ENCODE measurements around the gene AMH.

Gene AMH

DNA sequence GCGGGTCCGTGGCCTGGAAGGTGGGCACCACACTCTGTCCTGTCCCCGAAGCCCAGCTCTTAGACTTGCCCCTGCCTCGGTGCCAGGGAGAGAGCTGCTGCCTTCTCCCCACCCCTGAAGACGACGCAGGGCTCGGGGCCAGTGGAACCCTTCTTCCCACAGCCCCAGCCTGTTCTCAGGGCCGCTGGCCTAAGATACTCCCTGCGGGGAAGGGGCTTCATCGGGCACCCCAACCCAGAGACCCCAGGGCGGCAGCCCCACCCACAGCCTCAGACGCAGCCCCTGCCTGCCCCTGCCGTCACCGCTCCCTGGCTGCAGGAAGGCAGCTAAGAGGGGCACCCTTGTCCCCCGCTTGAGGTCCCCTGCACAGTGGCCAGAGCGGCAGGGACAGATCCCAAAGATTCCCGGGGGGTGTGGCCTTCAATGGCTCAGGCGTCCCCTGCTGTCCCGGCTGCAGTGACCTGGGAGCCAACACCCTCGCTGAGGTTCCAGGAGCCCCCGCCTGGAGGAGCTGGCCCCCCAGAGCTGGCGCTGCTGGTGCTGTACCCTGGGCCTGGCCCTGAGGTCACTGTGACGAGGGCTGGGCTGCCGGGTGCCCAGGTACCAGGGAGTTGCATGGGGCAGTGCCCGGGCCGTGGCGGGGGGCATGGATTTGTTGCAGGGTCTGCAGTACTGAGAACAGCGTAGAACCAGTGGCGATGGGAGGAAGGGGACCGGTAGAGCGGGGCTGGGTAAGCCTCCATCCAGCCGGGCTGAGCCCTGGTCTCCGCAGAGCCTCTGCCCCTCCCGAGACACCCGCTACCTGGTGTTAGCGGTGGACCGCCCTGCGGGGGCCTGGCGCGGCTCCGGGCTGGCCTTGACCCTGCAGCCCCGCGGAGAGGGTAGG, 1.0 kb downstream of the AMH start:
- no peak for DNase-seq (ENCODE audit: low spot score)

DNA sequence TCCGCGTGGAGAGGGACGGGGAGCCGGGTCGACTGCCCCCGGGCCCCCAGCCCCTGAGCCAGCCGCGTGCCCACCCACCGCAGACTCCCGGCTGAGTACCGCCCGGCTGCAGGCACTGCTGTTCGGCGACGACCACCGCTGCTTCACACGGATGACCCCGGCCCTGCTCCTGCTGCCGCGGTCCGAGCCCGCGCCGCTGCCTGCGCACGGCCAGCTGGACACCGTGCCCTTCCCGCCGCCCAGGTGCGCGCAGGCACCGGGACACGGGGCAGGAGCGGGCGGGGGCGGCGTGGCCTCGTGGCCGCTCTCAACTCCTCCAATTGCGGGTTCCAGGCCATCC, 1.6 kb downstream of the AMH start:
- no peak for DNase-seq (ENCODE audit: low spot score)

DNA sequence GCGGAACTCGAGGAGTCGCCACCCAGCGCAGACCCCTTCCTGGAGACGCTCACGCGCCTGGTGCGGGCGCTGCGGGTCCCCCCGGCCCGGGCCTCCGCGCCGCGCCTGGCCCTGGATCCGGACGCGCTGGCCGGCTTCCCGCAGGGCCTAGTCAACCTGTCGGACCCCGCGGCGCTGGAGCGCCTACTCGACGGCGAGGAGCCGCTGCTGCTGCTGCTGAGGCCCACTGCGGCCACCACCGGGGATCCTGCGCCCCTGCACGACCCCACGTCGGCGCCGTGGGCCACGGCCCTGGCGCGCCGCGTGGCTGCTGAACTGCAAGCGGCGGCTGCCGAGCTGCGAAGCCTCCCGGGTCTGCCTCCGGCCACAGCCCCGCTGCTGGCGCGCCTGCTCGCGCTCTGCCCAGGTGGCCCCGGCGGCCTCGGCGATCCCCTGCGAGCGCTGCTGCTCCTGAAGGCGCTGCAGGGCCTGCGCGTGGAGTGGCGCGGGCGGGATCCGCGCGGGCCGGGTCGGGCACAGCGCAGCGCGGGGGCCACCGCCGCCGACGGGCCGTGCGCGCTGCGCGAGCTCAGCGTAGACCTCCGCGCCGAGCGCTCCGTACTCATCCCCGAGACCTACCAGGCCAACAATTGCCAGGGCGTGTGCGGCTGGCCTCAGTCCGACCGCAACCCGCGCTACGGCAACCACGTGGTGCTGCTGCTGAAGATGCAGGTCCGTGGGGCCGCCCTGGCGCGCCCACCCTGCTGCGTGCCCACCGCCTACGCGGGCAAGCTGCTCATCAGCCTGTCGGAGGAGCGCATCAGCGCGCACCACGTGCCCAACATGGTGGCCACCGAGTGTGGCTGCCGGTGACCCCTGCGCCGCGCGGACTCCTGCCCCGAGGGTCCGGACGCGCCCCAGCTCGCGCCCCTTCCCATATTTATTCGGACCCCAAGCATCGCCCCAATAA, 2.3 kb downstream of the AMH start:
- no peak for DNase-seq (ENCODE audit: low spot score)

DNA sequence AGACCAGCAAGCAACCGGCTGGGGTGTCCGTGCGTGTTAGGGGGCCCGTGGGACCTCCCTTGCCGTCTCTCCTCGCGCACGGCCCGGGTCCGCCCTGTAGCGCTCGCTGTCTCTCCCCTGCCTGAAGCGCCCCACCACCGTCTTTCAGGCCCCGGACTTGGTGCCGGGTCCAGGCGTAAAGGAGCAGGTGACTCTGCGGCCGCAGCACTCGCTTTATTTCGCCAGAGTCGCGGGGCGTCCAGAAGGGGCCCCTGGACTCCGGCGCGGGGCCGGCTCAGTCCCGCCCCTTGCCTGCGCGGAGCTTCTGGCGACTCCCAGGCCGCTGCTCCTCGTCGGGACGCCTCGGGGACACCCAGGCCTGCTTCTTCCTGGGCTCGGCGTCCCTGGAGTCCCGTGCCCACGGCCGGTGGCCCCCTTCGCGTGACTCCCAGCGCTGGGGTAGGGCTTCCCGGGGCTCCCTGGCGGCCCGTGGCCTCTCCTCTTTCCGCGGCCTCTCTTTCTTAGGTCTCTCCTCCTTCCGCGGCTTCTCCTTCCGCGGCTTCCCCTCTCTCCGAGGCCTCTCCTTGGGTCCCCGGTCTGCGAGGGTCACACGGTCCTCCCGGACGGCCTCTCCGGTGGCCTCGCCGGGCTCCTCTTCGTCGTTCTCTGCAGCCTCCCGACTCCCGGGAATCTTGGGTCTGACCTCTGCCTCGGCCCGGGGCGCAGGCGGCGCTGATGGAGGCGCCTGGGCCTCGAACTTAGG, 3.1 kb downstream of the AMH start:
- DNase-seq (ENCODE audit: low spot score) = no peak

DNA sequence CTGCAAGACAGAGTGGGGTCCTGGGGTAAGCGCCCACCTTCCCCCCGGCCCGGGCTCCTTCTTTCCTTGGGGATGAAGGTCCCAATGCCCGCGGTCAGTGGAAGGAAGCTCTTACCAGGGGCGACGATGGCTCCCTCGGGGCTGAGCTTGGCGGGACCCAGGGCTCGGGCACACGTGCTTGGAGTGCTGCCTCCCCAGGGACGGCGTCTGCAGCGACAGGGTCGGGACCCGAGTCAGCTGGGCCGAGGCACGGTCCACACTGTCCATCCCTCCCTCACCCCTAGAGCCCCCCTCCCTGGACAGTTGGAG, 3.6 kb downstream of the AMH start:
- no peak for DNase-seq (ENCODE audit: low spot score)

DNA sequence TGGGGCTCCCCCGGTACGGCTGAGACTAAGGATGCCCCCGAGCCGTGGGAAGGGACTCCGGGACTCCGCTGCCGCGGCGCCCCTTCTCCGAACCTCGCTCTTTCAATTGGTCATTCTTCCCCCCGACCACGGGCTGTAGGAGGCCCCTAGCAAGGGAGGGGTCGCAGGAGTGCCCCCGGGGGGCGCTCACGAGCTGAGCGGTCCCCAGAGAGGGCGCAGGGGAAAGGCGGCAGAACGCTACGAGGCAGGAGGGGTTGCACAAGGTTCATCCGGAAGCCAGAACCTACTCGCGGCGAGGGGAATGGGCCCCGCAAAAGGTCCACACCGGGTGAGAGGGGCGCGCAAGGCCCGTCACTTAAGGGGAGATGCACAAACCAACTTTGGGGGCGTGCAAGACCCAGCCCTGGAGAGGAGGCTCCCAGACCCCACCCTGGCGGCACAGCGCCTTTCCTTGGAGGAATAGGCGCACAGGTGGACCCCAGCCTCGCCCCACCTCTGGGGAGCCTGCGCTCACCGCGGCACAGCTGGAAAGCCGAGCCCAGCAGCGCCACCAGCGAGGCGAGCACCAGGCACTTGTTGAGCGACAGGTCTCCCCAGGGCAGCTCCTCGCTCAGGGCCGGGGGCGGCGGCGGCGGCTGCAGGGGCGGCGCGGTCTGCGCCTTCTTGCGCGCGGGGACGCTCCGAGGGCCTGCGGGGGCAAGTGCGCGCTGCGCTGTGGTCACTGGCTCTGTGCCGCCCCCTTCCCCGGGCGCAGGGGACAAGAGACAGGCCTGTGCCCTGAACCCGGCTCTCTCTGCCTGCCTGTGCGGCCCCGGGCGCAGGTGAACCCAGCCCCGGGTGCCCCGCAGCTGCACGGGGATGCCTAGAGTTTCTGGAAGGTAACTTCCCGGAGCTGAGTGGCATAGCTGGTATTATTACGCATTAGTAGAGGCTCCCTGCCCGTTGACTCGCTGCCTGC, 4.3 kb downstream of the AMH start:
- DNase-seq (ENCODE audit: low spot score) = no peak

DNA sequence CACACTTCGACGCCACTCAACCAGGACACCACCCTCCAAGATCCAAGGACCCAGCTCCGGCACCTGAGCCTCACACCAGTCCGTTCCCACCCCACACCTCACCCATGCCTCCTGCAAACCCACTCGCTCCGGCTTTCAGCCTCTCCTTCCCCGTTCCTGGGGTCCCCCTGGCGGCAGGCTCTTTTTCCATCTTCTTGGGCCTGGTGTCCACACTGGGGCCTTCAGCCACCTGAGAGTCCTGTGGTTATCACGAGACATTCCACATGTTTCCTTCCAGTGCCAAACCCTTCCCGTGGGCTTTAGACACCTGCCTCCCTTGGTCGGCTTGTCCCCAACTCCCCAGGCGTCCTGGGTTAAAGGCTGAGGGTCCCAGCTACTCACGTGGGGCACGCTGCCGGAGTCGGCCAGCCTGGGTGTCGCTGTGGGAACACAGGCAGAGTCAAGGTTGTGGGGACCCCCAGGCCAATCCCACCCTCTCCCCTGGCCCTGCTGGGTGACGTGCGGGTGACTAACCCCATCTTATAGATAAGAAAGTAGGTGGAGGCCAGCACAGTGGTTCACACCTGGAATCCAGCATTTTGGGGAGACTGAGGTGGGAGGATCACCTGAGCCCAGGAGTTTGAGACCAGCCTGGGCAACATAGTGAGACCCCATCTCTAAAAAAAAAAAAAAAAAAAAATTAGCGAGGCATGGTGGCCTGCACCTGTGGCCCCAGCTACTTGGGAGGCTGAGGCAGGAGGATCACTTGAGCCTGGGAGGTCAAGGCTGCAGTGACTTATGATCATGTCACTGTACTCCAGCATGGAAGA, 5.1 kb downstream of the AMH start:
- DNase-seq (ENCODE audit: low spot score) = no peak

DNA sequence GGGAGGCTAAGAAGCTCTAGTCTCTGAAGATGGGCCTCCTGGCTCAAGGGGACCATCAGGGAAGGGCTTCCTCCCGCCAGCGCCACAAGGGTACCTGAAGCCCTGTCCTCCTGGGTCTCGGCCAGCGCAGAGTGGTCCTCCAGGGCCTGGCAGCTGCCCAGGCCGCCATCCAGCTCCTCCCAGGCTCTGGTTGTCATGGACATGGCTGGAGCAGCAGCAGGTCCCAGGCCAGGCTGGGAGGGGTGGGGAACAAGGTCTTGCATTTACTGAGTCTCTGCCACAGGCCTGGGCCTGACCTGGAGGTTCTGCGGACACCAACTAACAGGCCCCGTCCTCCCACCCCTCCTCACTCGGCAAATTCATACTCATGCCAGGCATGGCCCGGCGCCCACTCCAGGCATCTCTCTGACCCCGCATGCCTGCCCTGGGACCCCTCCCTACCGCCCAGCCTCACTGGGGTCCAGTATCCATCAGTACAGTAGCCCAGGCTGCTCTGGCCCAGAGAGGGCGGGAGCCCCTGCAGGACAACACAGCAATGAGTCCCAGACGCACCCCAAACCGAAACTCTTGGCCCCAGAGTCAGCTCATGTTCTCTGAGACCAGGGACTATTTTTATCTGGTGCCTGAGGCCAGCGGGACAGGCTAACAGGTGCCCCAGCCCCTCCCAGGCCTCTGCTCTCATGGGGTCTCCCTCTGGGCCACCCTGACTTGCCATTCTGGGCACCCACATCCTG, 6.2 kb downstream of the AMH start:
- no peak for DNase-seq (ENCODE audit: low spot score)

DNA sequence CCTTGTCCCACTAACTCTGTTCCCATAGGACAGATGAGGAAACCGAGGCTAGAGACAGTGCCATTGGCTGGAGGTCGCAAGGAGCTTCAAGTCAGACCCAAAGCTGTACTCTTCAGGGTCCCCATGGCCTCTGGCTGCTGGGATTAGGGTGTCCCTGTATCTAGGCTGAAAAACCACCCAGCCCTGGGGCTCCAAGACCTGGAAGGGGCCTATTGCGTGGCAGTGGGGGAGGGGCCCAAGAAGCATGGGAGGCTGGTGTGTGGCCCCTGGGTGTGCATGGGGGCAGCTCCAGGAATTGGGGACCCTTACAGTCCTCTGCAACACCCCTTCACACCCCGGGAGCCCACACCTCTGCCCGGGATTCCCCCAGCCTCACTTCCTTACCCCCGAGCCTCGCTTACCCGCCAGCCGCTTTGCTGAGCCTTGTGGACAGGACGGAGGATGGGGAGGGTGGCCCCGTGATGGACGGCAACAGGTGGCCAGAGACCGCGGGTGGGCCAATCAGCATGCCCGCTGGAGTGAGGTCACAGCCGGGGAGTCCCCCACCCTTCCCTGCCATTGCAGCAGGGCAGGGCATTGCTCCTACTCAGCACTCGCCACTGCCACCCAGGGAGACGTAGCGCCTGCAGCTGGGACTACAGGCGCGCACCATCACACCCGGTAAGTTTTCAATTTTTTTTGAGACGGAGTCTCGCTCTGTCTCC, 7.0 kb downstream of the AMH start, which contains the start of gene JSRP1:
JSRP1 (minus strand) TSS at position 436 of the 704 bp plus-strand sequence. CDS start 1,103 bp downstream, outside the sequence.
- DNase-seq (ENCODE audit: low spot score) = no peak

DNA sequence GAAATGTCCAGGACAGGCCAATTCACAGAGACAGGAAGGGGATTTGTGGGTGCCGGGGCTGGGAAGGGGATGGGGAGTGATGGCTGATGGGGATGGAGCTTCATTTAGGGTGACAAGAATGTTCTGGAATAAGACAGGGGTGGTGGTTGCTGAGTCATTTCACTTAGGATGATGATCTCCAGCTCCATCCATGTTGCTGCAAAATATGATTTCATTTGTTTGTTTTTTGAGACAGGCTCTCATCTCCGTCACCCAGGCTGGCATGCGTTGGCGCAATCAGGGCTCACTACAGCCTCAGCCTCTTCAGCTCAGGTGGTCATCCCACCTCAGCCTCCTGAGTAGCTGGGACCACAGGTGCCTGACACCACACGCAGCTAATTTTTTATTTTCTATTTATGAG, 10.2 kb downstream of the AMH start:
- no peak for DNase-seq (ENCODE audit: low spot score)

DNA sequence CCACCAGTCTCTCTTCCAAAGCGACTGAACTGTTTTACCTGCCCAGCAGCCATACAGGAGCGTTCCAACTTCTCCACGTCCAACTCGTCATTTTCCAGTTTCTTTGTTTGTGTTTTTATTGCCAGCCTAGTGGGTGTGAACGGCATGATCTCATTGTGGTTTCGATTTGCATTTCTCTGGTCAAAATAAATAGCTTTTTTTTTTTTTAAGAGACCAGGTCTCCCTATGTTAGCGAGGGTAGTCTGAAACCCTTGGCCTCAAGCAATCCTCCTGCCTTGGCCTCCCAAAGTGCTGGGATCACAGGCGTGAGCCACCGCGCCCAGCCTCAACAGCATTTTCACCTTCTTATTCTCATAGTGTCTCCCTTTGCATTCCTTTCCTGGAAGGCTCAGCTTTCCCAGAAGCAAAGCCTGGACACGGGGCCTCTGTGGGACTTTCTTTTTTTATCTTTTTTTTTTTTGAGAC, 11.2 kb downstream of the AMH start:
- no peak for DNase-seq (ENCODE audit: low spot score)

DNA sequence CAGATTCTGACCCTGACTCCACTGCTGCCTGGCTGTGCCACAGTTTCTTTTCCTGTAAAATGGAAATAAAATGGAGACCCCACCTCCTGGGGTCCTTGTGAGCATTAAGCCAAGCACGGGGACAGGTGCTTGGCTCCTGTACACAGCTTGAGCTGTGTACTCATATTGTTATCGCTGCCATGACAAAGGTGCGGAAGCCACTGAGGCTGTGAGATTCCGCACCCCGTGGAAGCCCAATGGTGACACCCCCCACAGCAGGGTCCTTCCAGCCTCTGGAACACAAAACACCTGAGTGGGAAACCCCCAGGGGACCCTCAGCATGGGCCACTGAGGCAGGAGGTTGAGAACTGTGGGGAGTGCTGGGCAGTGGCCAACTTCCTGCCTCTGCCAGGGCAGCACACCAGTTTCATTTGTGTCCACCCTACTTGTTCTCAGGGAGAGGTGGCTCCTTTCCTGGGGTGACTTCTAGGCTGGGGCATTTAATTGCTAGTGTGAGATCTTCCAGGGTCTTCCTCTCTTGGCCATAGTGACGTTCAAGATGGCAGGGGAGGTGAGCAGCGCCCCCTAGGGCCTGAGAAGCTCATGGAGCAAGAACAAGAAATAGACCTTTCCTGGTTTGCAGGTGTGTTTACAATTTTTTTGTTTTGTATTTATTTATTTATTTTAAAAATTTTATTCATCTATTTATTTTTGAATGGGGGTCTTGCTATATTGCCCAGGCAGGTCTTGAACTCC, 12.5 kb downstream of the AMH start:
- DNase-seq (ENCODE audit: low spot score) = no peak

DNA sequence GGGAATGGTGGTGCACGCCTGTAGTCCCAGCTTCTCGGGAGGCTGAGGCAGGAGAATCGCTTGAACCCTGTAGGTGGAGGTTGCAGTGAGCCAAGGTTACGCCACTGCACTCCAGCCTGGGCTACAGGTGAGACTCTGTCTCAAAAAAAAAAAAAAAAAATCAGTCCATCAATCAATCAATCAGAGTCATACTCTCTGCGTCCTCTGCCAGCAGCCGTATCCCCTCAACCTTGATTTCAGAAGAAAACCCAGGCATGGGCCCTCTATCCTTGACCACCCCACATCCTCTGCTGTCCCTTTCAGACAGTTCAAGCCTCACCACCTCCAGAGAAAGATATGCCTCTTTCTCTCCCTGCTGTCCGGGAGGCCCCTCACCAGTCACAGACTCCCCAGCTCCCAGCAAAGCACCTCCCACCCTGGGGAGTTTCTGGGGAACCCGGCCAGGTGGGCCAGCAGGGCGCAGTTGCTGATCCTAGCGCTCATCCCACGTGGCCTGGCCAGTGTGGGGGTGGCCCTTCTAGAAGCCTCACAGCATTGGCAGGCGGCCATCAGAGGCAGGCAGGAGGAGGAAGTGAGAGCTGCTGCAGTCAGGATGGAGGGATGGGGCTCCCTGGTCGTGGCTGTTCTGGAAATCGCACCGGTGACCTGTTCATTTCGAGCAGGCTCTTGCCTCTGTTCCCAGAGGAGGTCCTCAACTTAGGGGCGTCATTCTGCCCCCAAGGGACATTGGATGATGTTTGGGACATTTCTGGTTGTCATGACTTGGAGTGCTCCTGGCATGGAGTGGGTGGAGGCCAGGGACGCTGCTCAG, 17.3 kb downstream of the AMH start:
- peak; percentile 67 for DNase-seq (ENCODE audit: low spot score)

DNA sequence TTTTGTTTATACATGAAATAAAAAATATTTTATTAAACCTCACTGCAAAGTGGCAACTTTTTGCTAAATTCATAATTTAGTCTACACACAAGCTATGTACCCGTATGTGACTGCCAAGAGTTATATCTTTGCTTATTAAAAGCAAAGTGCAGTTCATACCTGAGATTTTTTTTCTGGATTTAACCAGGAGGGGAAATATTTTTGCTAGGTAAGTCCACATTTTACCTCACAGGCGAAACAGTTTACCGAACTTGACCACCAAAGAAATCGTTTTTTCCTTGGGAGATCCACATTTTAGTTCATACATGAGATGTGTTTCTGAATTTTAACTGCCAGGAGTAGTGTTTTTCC, 19.3 kb downstream of the AMH start:
- DNase-seq (ENCODE audit: low spot score) = no peak

DNA sequence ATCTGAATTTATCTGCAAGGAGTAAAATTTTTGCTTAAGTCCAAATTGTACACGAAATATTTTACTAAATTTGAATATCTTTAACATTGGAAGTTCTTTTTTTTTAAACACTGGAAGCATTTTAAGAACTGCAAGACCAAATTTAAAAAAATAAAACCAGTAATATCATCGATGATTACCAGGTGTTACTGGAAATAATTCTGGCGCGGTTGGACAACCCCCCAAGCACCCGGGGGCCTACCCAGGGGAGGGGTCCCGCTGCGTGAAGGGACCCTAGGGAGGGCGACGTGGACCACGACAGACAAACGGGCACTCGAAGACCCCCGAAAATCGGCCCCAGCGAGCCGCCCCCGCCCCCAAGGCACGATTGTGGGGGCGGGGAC, 19.7 kb downstream of the AMH start:
- no peak for DNase-seq (ENCODE audit: low spot score)

DNA sequence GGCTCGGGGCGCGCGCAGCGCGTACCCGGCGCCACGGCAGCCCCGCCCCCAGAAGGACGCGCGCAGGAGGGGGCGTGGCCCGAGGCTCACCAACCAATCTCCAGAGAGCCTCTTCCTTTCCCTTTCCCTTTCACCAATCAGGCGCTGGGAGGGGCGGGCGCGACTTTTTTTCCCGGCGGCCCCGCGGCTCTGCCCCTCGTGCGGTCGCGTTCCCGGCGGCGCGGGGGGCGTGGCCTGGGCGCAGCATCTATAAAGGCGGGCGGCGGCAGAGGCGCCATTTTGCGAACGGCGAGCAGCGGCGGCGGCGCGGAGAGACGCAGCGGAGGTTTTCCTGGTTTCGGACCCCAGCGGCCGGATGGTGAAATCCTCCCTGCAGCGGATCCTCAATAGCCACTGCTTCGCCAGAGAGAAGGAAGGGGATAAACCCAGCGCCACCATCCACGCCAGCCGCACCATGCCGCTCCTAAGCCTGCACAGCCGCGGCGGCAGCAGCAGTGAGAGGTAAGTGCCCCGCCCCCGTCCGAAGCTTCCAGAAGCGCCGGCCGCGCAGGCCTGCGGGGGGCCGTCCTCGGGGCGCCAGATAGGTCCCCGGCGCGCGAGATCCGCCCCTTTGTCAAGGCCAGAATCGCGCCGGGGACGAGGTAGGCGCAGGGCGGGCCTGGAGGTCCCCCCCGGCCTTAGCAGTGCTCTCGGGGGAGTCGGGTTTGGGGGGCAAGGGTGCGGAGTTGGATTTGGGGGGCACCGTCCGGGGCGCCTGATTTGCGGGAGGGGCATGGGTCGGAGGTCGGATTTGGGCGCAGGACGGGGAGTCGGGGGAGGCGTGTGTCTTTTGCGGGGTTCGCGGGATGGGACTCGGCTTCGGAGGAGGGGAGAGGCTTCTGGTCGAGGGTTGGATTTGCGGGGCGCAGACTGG, 20.4 kb downstream of the AMH start:
- peak; percentile 96 for DNase-seq (ENCODE audit: low spot score)

DNA sequence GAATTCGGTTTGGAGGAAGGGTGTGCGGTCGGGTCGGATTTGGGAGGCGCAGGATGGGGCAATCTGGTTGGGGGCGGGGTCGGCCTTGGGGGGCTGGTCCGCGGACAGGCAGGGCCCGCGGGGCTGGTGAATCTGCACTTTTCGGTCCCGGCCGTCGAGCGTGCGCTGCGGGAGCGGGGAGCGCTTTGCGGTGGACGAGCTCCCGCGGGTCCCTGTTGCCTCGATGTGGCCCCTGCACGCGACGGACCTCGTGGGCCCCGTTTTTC, 21.0 kb downstream of the AMH start:
- DNase-seq (ENCODE audit: low spot score) = no peak
